ENCODE measurements around the gene OAS2.

Gene OAS2

GRCh38 chr12:112965643-112966042 is 12.7 kb upstream of the OAS2 start:
- Histone ChIP-seq H2BK5ac (ENCODE audit: low read length) (no peak overlapping the region), H2BK15ac (replicated peaks; ENCODE audit: low read depth) (no peak overlapping the region), H2BK120ac (ENCODE audit: low read depth, low read length) (no peak overlapping the region), H3K4ac (ENCODE audit: low read depth, low read length) (no peak overlapping the region), H3K4me1 (ENCODE audit: control insufficient read depth, low read depth, low read length) (no peaks in the 10 kb centered on the region), H3K4me2 (ENCODE audit: low read length) (no peak overlapping the region), H3K23ac (ENCODE audit: low read length) (no peak overlapping the region), H4K8ac (ENCODE audit: low read depth, low read length) (no peak overlapping the region), H3K4me3 (ENCODE audit: low read length) (no peak overlapping the region), H3K79me2 (ENCODE audit: control insufficient read depth, insufficient read depth, low read length) (no peaks in the 10 kb centered on the region), H3K9ac (ENCODE audit: low read length) (no peak overlapping the region), H2AK5ac (ENCODE audit: low read length) (no peak overlapping the region), H3K27me3 (ENCODE audit: insufficient read depth, low read length, poor library complexity) (no peaks in the 10 kb centered on the region), H3K18ac (ENCODE audit: low read length) (no peak overlapping the region), H3K27ac (ENCODE audit: low read depth, low read length) (no peak overlapping the region), H3K79me1 (ENCODE audit: low read length) (no peaks in the 10 kb centered on the region), H3K56ac (ENCODE audit: low read length) (no peak overlapping the region), H4K5ac (ENCODE audit: low read length) (no peak overlapping the region), H3K36me3 (ENCODE audit: control insufficient read depth, insufficient read depth, low read length) (no peaks in the 10 kb centered on the region)
- DNase-seq = no peak
- no CpG with 5 or more reads among the region's 15 CpGs for WGBS (ENCODE audit: extremely low coverage, insufficient coverage, low lambda C conversion rate)

- Histone ChIP-seq H4K8ac (ENCODE audit: low read depth, low read length) (no peak overlapping the region), H3K9ac (ENCODE audit: low read length) (no peak overlapping the region)
- WGBS (ENCODE audit: extremely low coverage, insufficient coverage, low lambda C conversion rate) = no CpG with 5 or more reads among the region's 9 CpGs
Observed at GRCh38 chr12:112967306-112967705, 11.0 kb upstream of the OAS2 start.

DNA sequence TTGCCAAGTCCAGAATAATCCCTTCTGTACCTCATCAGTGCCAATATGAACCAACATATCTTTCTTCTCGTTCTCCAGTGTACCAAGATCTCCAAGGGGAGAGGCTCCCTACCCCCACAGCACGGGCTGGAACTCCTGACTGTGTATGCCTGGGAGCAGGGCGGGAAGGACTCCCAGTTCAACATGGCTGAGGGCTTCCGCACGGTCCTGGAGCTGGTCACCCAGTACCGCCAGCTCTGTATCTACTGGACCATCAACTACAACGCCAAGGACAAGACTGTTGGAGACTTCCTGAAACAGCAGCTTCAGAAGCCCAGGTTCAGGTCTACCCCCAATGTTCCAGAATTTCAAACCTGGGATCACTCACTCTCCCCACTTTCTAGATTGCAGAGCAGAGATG is 10.5 kb upstream of the OAS2 start:
- Histone ChIP-seq H3K23ac (ENCODE audit: low read length) (no peak overlapping the region), H4K8ac (ENCODE audit: low read depth, low read length) (no peak overlapping the region), H2BK15ac (replicated peaks; ENCODE audit: low read depth) (no peak overlapping the region), H3K4me1 (ENCODE audit: control insufficient read depth, low read depth, low read length) (no peaks in the 10 kb centered on the region), H3K4me3 (ENCODE audit: low read length) (no peak overlapping the region), H3K36me3 (ENCODE audit: control insufficient read depth, insufficient read depth, low read length) (no peaks in the 10 kb centered on the region), H2BK5ac (ENCODE audit: low read length) (no peak overlapping the region), H3K27me3 (ENCODE audit: insufficient read depth, low read length, poor library complexity) (no peaks in the 10 kb centered on the region), H3K9ac (ENCODE audit: low read length) (no peak overlapping the region), H3K4ac (ENCODE audit: low read depth, low read length) (no peak overlapping the region), H2BK120ac (ENCODE audit: low read depth, low read length) (no peak overlapping the region), H3K56ac (ENCODE audit: low read length) (no peak overlapping the region), H3K18ac (ENCODE audit: low read length) (no peak overlapping the region), H3K27ac (ENCODE audit: low read depth, low read length) (no peak overlapping the region), H3K4me2 (ENCODE audit: low read length) (no peak overlapping the region), H4K5ac (ENCODE audit: low read length) (no peak overlapping the region), H3K79me2 (ENCODE audit: control insufficient read depth, insufficient read depth, low read length) (no peaks in the 10 kb centered on the region), H2AK5ac (ENCODE audit: low read length) (no peak overlapping the region), H3K79me1 (ENCODE audit: low read length) (no peaks in the 10 kb centered on the region)
- WGBS (ENCODE audit: extremely low coverage, insufficient coverage, low lambda C conversion rate) = no CpG with 5 or more reads among the region's 7 CpGs
- DNase-seq = no peak

More at GRCh38 chr12:112967306-112967705, 11.0 kb upstream of the OAS2 start:
- Histone ChIP-seq H3K4me2 (ENCODE audit: low read length) (no peak overlapping the region), H3K4ac (ENCODE audit: low read depth, low read length) (no peak overlapping the region), H3K56ac (ENCODE audit: low read length) (no peak overlapping the region), H3K27ac (ENCODE audit: low read depth, low read length) (no peak overlapping the region), H3K4me3 (ENCODE audit: low read length) (no peak overlapping the region), H3K79me1 (ENCODE audit: low read length) (no peaks in the 10 kb centered on the region), H4K5ac (ENCODE audit: low read length) (no peak overlapping the region), H3K18ac (ENCODE audit: low read length) (no peak overlapping the region), H3K23ac (ENCODE audit: low read length) (no peak overlapping the region), H2BK15ac (replicated peaks; ENCODE audit: low read depth) (no peak overlapping the region), H3K27me3 (ENCODE audit: insufficient read depth, low read length, poor library complexity) (no peaks in the 10 kb centered on the region), H2BK5ac (ENCODE audit: low read length) (no peak overlapping the region), H3K36me3 (ENCODE audit: control insufficient read depth, insufficient read depth, low read length) (no peaks in the 10 kb centered on the region), H3K4me1 (ENCODE audit: control insufficient read depth, low read depth, low read length) (no peaks in the 10 kb centered on the region), H2BK120ac (ENCODE audit: low read depth, low read length) (no peak overlapping the region), H3K79me2 (ENCODE audit: control insufficient read depth, insufficient read depth, low read length) (no peaks in the 10 kb centered on the region), H2AK5ac (ENCODE audit: low read length) (no peak overlapping the region)
- DNase-seq = no peak

DNA sequence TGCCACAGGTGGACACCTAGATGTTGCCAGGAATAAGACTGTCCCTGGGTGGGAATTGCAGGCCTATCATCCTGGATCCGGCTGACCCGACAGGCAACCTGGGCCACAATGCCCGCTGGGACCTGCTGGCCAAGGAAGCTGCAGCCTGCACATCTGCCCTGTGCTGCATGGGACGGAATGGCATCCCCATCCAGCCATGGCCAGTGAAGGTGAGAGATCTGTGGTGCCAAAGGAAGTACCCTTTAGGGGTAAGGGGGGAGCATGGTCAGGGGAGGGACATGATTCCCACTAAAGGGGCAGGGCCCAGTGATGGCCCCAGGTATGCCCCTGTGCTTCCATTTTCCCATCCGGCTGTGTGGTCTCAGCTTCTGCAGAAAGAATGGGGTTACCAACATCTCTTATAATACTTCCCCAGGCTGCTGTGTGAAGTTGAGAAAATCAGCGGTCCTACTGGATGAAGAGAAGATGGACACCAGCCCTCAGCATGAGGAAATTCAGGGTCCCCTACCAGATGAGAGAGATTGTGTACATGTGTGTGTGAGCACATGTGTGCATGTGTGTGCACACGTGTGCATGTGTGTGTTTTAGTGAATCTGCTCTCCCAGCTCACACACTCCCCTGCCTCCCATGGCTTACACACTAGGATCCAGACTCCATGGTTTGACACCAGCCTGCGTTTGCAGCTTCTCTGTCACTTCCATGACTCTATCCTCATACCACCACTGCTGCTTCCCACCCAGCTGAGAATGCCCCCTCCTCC is 8.6 kb upstream of the OAS2 start:
- no CpG with 5 or more reads among the region's 8 CpGs for WGBS (ENCODE audit: extremely low coverage, insufficient coverage, low lambda C conversion rate)
- DNase-seq = no peak
- Histone ChIP-seq H3K4me1 (ENCODE audit: control insufficient read depth, low read depth, low read length) (no peaks in the 10 kb centered on the region), H3K36me3 (ENCODE audit: control insufficient read depth, insufficient read depth, low read length) (no peaks in the 10 kb centered on the region), H2BK5ac (ENCODE audit: low read length) (no peak overlapping the region), H3K9ac (ENCODE audit: low read length) (no peak overlapping the region), H3K79me1 (ENCODE audit: low read length) (no peaks in the 10 kb centered on the region), H3K56ac (ENCODE audit: low read length) (no peak overlapping the region), H2BK120ac (ENCODE audit: low read depth, low read length) (no peak overlapping the region), H3K23ac (ENCODE audit: low read length) (no peak overlapping the region), H3K4me2 (ENCODE audit: low read length) (no peak overlapping the region), H3K4ac (ENCODE audit: low read depth, low read length) (no peak overlapping the region), H3K4me3 (ENCODE audit: low read length) (no peak overlapping the region), H3K27me3 (ENCODE audit: insufficient read depth, low read length, poor library complexity) (no peaks in the 10 kb centered on the region), H2BK15ac (replicated peaks; ENCODE audit: low read depth) (no peak overlapping the region), H3K79me2 (ENCODE audit: control insufficient read depth, insufficient read depth, low read length) (no peaks in the 10 kb centered on the region), H4K8ac (ENCODE audit: low read depth, low read length) (no peak overlapping the region), H3K18ac (ENCODE audit: low read length) (no peak overlapping the region), H4K5ac (ENCODE audit: low read length) (no peak overlapping the region), H3K27ac (ENCODE audit: low read depth, low read length) (no peak overlapping the region), H2AK5ac (ENCODE audit: low read length) (no peak overlapping the region)

DNA sequence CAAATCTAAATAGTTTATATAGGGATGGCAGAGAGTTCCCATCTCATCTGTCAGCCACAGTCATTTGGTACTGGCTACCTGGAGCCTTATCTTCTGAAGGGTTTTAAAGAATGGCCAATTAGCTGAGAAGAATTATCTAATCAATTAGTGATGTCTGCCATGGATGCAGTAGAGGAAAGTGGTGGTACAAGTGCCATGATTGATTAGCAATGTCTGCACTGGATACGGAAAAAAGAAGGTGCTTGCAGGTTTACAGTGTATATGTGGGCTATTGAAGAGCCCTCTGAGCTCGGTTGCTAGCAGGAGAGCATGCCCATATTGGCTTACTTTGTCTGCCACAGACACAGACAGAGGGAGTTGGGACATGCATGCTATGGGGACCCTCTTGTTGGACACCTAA is 7.9 kb upstream of the OAS2 start:
- no peak overlapping the region for H3K56ac ChIP-seq (ENCODE audit: low read length)
- H3K4me1 ChIP-seq (ENCODE audit: control insufficient read depth, low read depth, low read length) = no peaks in the 10 kb centered on the region
- H2AK5ac ChIP-seq (ENCODE audit: low read length) = no peak overlapping the region
- H3K79me1 ChIP-seq (ENCODE audit: low read length) = no peaks in the 10 kb centered on the region
- no peak for DNase-seq
- H3K36me3 ChIP-seq (ENCODE audit: control insufficient read depth, insufficient read depth, low read length) = no peaks in the 10 kb centered on the region
- H3K4me2 ChIP-seq (ENCODE audit: low read length) = no peak overlapping the region
- no peak overlapping the region for H3K9ac ChIP-seq (ENCODE audit: low read length)
- H4K5ac ChIP-seq (ENCODE audit: low read length) = no peak overlapping the region
- no peak overlapping the region for H3K18ac ChIP-seq (ENCODE audit: low read length)
- H2BK5ac ChIP-seq (ENCODE audit: low read length) = no peak overlapping the region
- H3K27ac ChIP-seq (ENCODE audit: low read depth, low read length) = no peak overlapping the region
- H3K4me3 ChIP-seq (ENCODE audit: low read length) = no peak overlapping the region
- H3K27me3 ChIP-seq (ENCODE audit: insufficient read depth, low read length, poor library complexity) = no peaks in the 10 kb centered on the region
- H2BK120ac ChIP-seq (ENCODE audit: low read depth, low read length) = no peak overlapping the region
- no peaks in the 10 kb centered on the region for H3K79me2 ChIP-seq (ENCODE audit: control insufficient read depth, insufficient read depth, low read length)
- H2BK15ac ChIP-seq (replicated peaks; ENCODE audit: low read depth) = no peak overlapping the region
- H3K23ac ChIP-seq (ENCODE audit: low read length) = no peak overlapping the region
- WGBS (ENCODE audit: extremely low coverage, insufficient coverage, low lambda C conversion rate) = no CpG with 5 or more reads among the region's 2 CpGs
- no peak overlapping the region for H3K4ac ChIP-seq (ENCODE audit: low read depth, low read length)
- no peak overlapping the region for H4K8ac ChIP-seq (ENCODE audit: low read depth, low read length)

DNA sequence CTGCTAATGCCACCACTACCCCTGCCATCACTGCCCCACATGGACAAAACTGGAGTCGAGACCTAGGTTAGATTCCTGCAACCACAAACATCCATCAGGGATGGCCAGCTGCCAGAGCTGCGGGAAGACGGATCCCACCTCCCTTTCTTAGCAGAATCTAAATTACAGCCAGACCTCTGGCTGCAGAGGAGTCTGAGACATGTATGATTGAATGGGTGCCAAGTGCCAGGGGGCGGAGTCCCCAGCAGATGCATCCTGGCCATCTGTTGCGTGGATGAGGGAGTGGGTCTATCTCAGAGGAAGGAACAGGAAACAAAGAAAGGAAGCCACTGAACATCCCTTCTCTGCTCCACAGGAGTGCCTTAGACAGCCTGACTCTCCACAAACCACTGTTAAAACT is 7.1 kb upstream of the OAS2 start:
- Histone ChIP-seq H3K27me3 (ENCODE audit: insufficient read depth, low read length, poor library complexity) (no peaks in the 10 kb centered on the region), H3K18ac (ENCODE audit: low read length) (no peak overlapping the region), H3K4ac (ENCODE audit: low read depth, low read length) (no peak overlapping the region), H2AK5ac (ENCODE audit: low read length) (no peak overlapping the region), H3K79me2 (ENCODE audit: control insufficient read depth, insufficient read depth, low read length) (no peaks in the 10 kb centered on the region), H2BK5ac (ENCODE audit: low read length) (no peak overlapping the region), H3K9ac (ENCODE audit: low read length) (no peak overlapping the region), H4K8ac (ENCODE audit: low read depth, low read length) (no peak overlapping the region), H3K23ac (ENCODE audit: low read length) (no peak overlapping the region), H3K4me1 (ENCODE audit: control insufficient read depth, low read depth, low read length) (no peaks in the 10 kb centered on the region), H3K79me1 (ENCODE audit: low read length) (no peaks in the 10 kb centered on the region), H3K36me3 (ENCODE audit: control insufficient read depth, insufficient read depth, low read length) (no peaks in the 10 kb centered on the region), H3K27ac (ENCODE audit: low read depth, low read length) (no peak overlapping the region), H3K4me2 (ENCODE audit: low read length) (no peak overlapping the region), H2BK15ac (replicated peaks; ENCODE audit: low read depth) (no peak overlapping the region), H4K5ac (ENCODE audit: low read length) (no peak overlapping the region), H3K56ac (ENCODE audit: low read length) (no peak overlapping the region), H2BK120ac (ENCODE audit: low read depth, low read length) (no peak overlapping the region), H3K4me3 (ENCODE audit: low read length) (no peak overlapping the region)
- whole genome bisulfite sequencing (ENCODE audit: extremely low coverage, insufficient coverage, low lambda C conversion rate) = no CpG with 5 or more reads among the region's 5 CpGs
- no peak for DNase-seq

All from mesendoderm (in vitro differentiated cells).